OCI-LY1 (cell line): Measurements from ENCODE around the gene ARHGAP6.

Experiments
- EZH2 ChIP-seq: fragments of 200-600 bp; sonication (generic), shearing (Covaris generic); IDR thresholded peaks from 2 replicates; pipeline ENCODE4 v1.8.0; 2017; ENCODE audit warnings: borderline replicate concordance, mixed run types, mild to moderate bottlenecking, antibody characterized with exemption, low read length, moderate library complexity, mixed read lengths
- TF ChIP-seq, protein P1 (sequence below): fragments of 200-600 bp; sonication (generic), shearing (Covaris generic); IDR thresholded peaks from 2 replicates; pipeline ENCODE4 v1.5.1; 2017; ENCODE audit warnings: mild to moderate bottlenecking, antibody characterized with exemption, low read length, moderate library complexity, mixed read lengths

DNA sequence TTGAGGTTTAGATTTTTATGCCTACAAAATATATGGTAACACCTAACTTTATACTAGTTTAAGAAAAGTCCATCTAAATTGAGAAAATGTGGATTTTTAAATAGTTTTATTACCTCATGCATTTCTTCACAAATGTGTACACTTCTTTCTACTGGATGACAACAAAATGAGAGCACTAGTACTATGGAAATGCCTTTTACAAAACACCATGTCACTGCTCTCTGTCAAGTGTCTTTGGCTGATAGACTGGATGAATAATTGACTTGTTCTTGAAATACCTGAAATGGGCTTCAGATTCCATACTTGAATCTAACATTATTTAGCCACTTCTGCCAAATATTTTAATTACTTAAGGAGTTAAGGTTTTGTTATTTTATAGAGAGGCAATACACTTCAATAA is 323.0 kb downstream of the ARHGAP6 start:
- TF ChIP-seq, protein P1, sequence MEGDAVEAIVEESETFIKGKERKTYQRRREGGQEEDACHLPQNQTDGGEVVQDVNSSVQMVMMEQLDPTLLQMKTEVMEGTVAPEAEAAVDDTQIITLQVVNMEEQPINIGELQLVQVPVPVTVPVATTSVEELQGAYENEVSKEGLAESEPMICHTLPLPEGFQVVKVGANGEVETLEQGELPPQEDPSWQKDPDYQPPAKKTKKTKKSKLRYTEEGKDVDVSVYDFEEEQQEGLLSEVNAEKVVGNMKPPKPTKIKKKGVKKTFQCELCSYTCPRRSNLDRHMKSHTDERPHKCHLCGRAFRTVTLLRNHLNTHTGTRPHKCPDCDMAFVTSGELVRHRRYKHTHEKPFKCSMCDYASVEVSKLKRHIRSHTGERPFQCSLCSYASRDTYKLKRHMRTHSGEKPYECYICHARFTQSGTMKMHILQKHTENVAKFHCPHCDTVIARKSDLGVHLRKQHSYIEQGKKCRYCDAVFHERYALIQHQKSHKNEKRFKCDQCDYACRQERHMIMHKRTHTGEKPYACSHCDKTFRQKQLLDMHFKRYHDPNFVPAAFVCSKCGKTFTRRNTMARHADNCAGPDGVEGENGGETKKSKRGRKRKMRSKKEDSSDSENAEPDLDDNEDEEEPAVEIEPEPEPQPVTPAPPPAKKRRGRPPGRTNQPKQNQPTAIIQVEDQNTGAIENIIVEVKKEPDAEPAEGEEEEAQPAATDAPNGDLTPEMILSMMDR = no peak
- no peak for TF ChIP-seq EZH2
